Endodermal cell (in vitro differentiated cells): ENCODE data around the gene ERCC1. TPM values are rescaled to one million over a fixed set of nuclear protein-coding genes. Genes with fewer than 3 reads are reported as not detected.

ENCODE experiments used
- DNase-seq: peaks from one replicate; pipeline ENCODE4 v3.0.0-alpha.2; 2017
- H3K27ac ChIP-seq: 2 replicates; pipeline ENCODE4 v1.5.1; 2013; ENCODE audit warnings: mild to moderate bottlenecking, low read depth, low read length, moderate library complexity
- H3K27me3 ChIP-seq: 2 replicates; pipeline ENCODE4 v1.6.1; 2013; ENCODE audit warnings: mild to moderate bottlenecking, low read length, moderate library complexity; ENCODE audit not compliant: insufficient read depth, control insufficient read depth, poor library complexity, severe bottlenecking
- H3K36me3 ChIP-seq: 2 replicates; pipeline ENCODE4 v1.7.0; 2013; ENCODE audit warnings: mild to moderate bottlenecking, low read length, moderate library complexity; ENCODE audit not compliant: control insufficient read depth, insufficient read depth
- H3K4me1 ChIP-seq: one replicate; pipeline ENCODE4 v1.7.0; 2013; ENCODE audit warnings: low read length; ENCODE audit not compliant: control insufficient read depth, insufficient read depth
- H3K4me3 ChIP-seq: 2 replicates; pipeline ENCODE4 v1.5.1; 2013; ENCODE audit warnings: mild to moderate bottlenecking, low read length, moderate library complexity
- H3K9ac ChIP-seq: 2 replicates; pipeline ENCODE4 v1.6.1; 2013; ENCODE audit warnings: mild to moderate bottlenecking, low read length, moderate library complexity; ENCODE audit not compliant: poor library complexity, severe bottlenecking; ENCODE audit errors: extremely low read depth
- H3K9me3 ChIP-seq: 2 replicates; pipeline ENCODE4 v1.6.1; 2013; ENCODE audit warnings: mild to moderate bottlenecking, low read length, moderate library complexity; ENCODE audit not compliant: control insufficient read depth
- H3K27ac Mint-ChIP-seq: 2 replicates; pipeline ENCODE4 v1.8.0; 2020; ENCODE audit warnings: mixed read lengths
- H3K27me3 Mint-ChIP-seq: 2 replicates; pipeline ENCODE4 v1.8.0; 2021; ENCODE audit warnings: mild to moderate bottlenecking, mixed read lengths; ENCODE audit not compliant: insufficient read depth
- H3K36me3 Mint-ChIP-seq: 2 replicates; pipeline ENCODE4 v1.8.0; 2020; ENCODE audit warnings: low read depth, mixed read lengths
- H3K4me1 Mint-ChIP-seq: 2 replicates; pipeline ENCODE4 v1.8.0; 2020; ENCODE audit warnings: mixed read lengths
- H3K4me3 Mint-ChIP-seq: 2 replicates; pipeline ENCODE4 v1.8.0; 2020; ENCODE audit warnings: mild to moderate bottlenecking, moderate library complexity, mixed read lengths
- H3K9me3 Mint-ChIP-seq: 2 replicates; pipeline ENCODE4 v1.8.0; 2020; ENCODE audit warnings: mild to moderate bottlenecking, mixed read lengths
- CTCF ChIP-seq: fragments of 200-600 bp; sonication (generic); conservative IDR thresholded peaks from 2 replicates; pipeline ENCODE4 v1.5.0; 2021; ENCODE audit warnings: antibody characterized with exemption, mild to moderate bottlenecking
- WGBS, 2 experiments: methylation state at CpG; one replicate each; pipeline versions ENCODE4 v1.1.5 to v1.1.7; 2013; ENCODE audit warnings: missing lambda C conversion rate in 2 of 2, mixed read lengths in 1 of 2; ENCODE audit not compliant: insufficient coverage in 1 of 2, insufficient read length in 1 of 2; 5-methylcytosine and 5-hydroxymethylcytosine counted together
- total RNA-seq, 2 donors: library from RNA; stranded (reverse); fragmentation: NEBNext Ultra II Directional in 1 of 2; extraction: Animal tissue kit (Norgen Biotek cat#: 25700) in 1 of 2; gene quantifications; 2 replicates in 1 of 2; 3 replicates in 1 of 2; pipeline ENCODE4 v1.2.1, GENCODE V29; 2021

ERCC1 gene
- total RNA-seq, 2 donors from 2014 or later, result 53.5 to 63.6 TPM

GRCh38 chr19:45370410-45371204, 53.1 kb downstream of the ERCC1 start, which contains the start of gene ERCC2:
Gene ERCC2, minus strand, starts transcription at chr19:45370573. Its CDS starts 33 bp downstream, at chr19:45370540.
- H3K4me1 ChIP-seq, result no peaks in the 10 kb centered on the region
- H3K9me3 ChIP-seq, result no peaks in the 10 kb centered on the region
- DNase-seq, result peak; percentile 100
- peak within 1 kb of the TSS; percentile 73 for H3K9ac ChIP-seq
- peak within 1 kb of the TSS; percentile 86 for H3K27ac ChIP-seq
- H3K27me3 ChIP-seq, result no peaks in the 10 kb centered on the region
- 7 to 9% methylated on average over 39 to 55 of the region's 55 CpGs for WGBS, 2 experiments
- Mint-ChIP-seq H3K27ac (peak within 1 kb of the TSS; percentile 100), H3K36me3 (peaks cover 16% of the 10 kb centered on the region), H3K9me3 (no peaks in the 10 kb centered on the region), H3K4me1 (peaks cover 3% of the 10 kb centered on the region), H3K27me3 (no peaks in the 10 kb centered on the region), H3K4me3 (peak within 1 kb of the TSS; percentile 76)
- peak within 1 kb of the TSS; percentile 93 for H3K4me3 ChIP-seq
- TF ChIP-seq CTCF, result no peak
- H3K36me3 ChIP-seq, result peaks cover 17% of the 10 kb centered on the region

GRCh38 chr19:45368737-45369340, 54.9 kb downstream of the ERCC1 start:
- Mint-ChIP-seq H3K27ac (peak overlapping the region; percentile 71), H3K36me3 (peaks cover 19% of the 10 kb centered on the region), H3K4me3 (peak overlapping the region; percentile 76), H3K4me1 (peaks cover 3% of the 10 kb centered on the region), H3K27me3 (no peaks in the 10 kb centered on the region), H3K9me3 (no peaks in the 10 kb centered on the region)
- Histone ChIP-seq H3K27ac (no peak overlapping the region), H3K9ac (no peak overlapping the region), H3K9me3 (no peaks in the 10 kb centered on the region), H3K27me3 (no peaks in the 10 kb centered on the region), H3K4me3 (peak overlapping the region; percentile 93), H3K36me3 (peaks cover 27% of the 10 kb centered on the region), H3K4me1 (no peaks in the 10 kb centered on the region)
- DNase-seq, result peak; percentile 79
- peak; percentile 54 for TF ChIP-seq CTCF
- 89 to 92% methylated on average over 10 to 11 of the region's 11 CpGs for WGBS, 2 experiments

- no peak overlapping the region for H3K4me3 ChIP-seq
- WGBS, 2 experiments, result 95 to 97% methylated on average over 4 of the region's 4 CpGs
- H3K27ac ChIP-seq, result no peak overlapping the region
- Mint-ChIP-seq H3K4me1 (peaks cover 3% of the 10 kb centered on the region), H3K36me3 (peaks cover 19% of the 10 kb centered on the region), H3K4me3 (no peak overlapping the region), H3K9me3 (no peaks in the 10 kb centered on the region), H3K27ac (peak overlapping the region; percentile 71), H3K27me3 (no peaks in the 10 kb centered on the region)
- no peak overlapping the region for H3K9ac ChIP-seq
- no peak for DNase-seq
- H3K27me3 ChIP-seq, result no peaks in the 10 kb centered on the region
- H3K36me3 ChIP-seq, result peaks cover 32% of the 10 kb centered on the region
- no peak for TF ChIP-seq CTCF
- H3K9me3 ChIP-seq, result no peaks in the 10 kb centered on the region
- no peaks in the 10 kb centered on the region for H3K4me1 ChIP-seq
Observed at GRCh38 chr19:45368127-45368526, 55.6 kb downstream of the ERCC1 start.
